Epithelial cell of esophagus (primary cell): Measurements from ENCODE around the gene TTLL3.

ENCODE experiments used
- DNase-seq: peaks from one replicate; pipeline ENCODE4 v3.0.0; 2010; ENCODE audit warnings: low read depth
- H3K4me3 ChIP-seq: 2 replicates; pipeline ENCODE4 v1.5.1; 2011; ENCODE audit warnings: mild to moderate bottlenecking, low read length, control low read depth
- TF ChIP-seq, protein P1 (sequence below): IDR thresholded peaks from 2 replicates; pipeline ENCODE4 v1.5.1; 2011; ENCODE audit warnings: low read depth, mild to moderate bottlenecking, low read length, control low read depth, inconsistent platforms; ENCODE audit not compliant: insufficient read depth; ENCODE audit errors: missing control alignments

TTLL3 gene

DNA sequence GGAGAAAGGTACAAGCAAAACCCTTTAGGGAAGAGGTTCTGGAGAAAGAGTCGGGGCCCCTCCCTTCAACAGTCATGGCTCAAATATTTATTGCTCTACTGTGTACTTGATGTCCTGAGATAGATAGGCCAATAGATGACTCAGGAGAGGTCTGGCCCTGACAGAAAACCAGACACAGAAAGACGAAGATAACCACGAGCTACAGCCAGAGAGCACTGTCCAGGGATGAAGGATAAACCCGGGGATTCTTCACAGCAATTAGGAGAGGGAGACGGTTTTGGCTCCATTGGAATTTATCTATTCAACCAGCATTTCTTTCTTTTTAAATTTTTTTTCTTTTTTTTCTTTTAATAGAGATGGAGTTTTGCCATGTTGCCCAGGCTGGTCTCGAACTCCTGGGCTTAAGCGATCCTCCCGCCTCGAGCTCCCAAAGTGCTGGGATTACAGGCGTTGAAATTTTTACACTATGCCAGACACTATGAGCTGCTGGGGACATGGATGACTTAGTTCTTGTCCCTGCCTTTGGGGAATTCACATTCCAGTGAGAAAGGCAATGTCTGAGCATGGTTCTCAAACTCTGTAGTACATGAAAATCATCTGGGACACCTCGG lies 74.6 kb downstream of the TTLL3 start:
- no peak overlapping the region for H3K4me3 ChIP-seq
- TF ChIP-seq, protein P1, sequence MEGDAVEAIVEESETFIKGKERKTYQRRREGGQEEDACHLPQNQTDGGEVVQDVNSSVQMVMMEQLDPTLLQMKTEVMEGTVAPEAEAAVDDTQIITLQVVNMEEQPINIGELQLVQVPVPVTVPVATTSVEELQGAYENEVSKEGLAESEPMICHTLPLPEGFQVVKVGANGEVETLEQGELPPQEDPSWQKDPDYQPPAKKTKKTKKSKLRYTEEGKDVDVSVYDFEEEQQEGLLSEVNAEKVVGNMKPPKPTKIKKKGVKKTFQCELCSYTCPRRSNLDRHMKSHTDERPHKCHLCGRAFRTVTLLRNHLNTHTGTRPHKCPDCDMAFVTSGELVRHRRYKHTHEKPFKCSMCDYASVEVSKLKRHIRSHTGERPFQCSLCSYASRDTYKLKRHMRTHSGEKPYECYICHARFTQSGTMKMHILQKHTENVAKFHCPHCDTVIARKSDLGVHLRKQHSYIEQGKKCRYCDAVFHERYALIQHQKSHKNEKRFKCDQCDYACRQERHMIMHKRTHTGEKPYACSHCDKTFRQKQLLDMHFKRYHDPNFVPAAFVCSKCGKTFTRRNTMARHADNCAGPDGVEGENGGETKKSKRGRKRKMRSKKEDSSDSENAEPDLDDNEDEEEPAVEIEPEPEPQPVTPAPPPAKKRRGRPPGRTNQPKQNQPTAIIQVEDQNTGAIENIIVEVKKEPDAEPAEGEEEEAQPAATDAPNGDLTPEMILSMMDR, result no peak
- DNase-seq, result peak; percentile 92
